ENCODE data around the gene UBE2I.

- TF ChIP-seq CTCF (IDR thresholded peaks at IDR 0.05) = no peak
- no peak for TF ChIP-seq POLR2AphosphoS5 (IDR thresholded peaks at IDR 0.05)
- TF ChIP-seq POLR2A (IDR thresholded peaks at IDR 0.05) = no peak
These were observed 44.3 kb upstream of the UBE2I start for GRCh38 chr16:1265090-1265630.
